Liver (tissue), 9 donors: ENCODE results near the gene MON1B. TPM values are rescaled to one million over a fixed set of nuclear protein-coding genes. Genes with fewer than 3 reads are reported as not detected.

Experiments used
- DNase-seq: peaks from one replicate; pipeline ENCODE4 v3.0.0-alpha.2; 2017; ENCODE audit warnings: low spot score
- H3K27ac ChIP-seq, 2 donors: one replicate each; pipeline ENCODE4 v1.7.0; 2013; ENCODE audit warnings: inconsistent platforms in 2 of 2, low read length in 2 of 2, control low read depth in 1 of 2, low read depth in 1 of 2, mild to moderate bottlenecking in 1 of 2
- H3K27me3 ChIP-seq, 4 donors: one replicate each; pipeline versions ENCODE4 v1.6.1 to v1.7.0; 2013; ENCODE audit warnings: low read length in 3 of 4, inconsistent platforms in 1 of 4, mild to moderate bottlenecking in 1 of 4, moderate library complexity in 1 of 4; ENCODE audit not compliant: control insufficient read depth in 4 of 4, insufficient read depth in 4 of 4
- H3K36me3 ChIP-seq, 4 donors: one replicate each; pipeline versions ENCODE4 v1.6.1 to v1.7.0; 2013; ENCODE audit warnings: low read length in 3 of 4, mild to moderate bottlenecking in 3 of 4, low read depth in 1 of 4, moderate library complexity in 1 of 4; ENCODE audit not compliant: control insufficient read depth in 4 of 4, insufficient read depth in 3 of 4
- H3K4me1 ChIP-seq, 4 donors: one replicate each; pipeline versions ENCODE4 v1.6.1 to v1.7.0; 2013; ENCODE audit warnings: low read length in 3 of 4, mild to moderate bottlenecking in 3 of 4, moderate library complexity in 1 of 4; ENCODE audit not compliant: control insufficient read depth in 4 of 4, insufficient read depth in 4 of 4
- H3K4me3 ChIP-seq, 3 donors: one replicate each; pipeline versions ENCODE4 v1.6.1 to v1.7.0; 2013; ENCODE audit warnings: low read length in 3 of 3, control low read depth in 1 of 3, low read depth in 1 of 3, mild to moderate bottlenecking in 1 of 3
- H3K9ac ChIP-seq, 2 donors: one replicate each; pipeline ENCODE4 v1.7.0; 2013; ENCODE audit warnings: low read length in 2 of 2, mild to moderate bottlenecking in 2 of 2, moderate library complexity in 2 of 2, control low read depth in 1 of 2, low read depth in 1 of 2
- H3K9me3 ChIP-seq, 4 donors: one replicate each; pipeline versions ENCODE4 v1.6.1 to v1.7.0; 2013; ENCODE audit warnings: low read length in 3 of 4; ENCODE audit not compliant: control insufficient read depth in 4 of 4
- EGR1 ChIP-seq, 2 donors: IDR thresholded peaks; 2 replicates each; pipeline ENCODE4 v1.6.1; 2016 to 2018; ENCODE audit warnings: antibody characterized with exemption in 2 of 2, low read depth in 2 of 2
- HNF4A ChIP-seq, 2 donors: conservative IDR thresholded peaks; 2 replicates each; pipeline ENCODE4 v1.6.1; 2016; ENCODE audit warnings: antibody characterized with exemption in 2 of 2, mild to moderate bottlenecking in 2 of 2
- RAD21 ChIP-seq, 2 donors: IDR thresholded peaks; 2 replicates each; pipeline ENCODE4 v1.6.1; 2016; ENCODE audit warnings: antibody characterized with exemption in 2 of 2, mild to moderate bottlenecking in 2 of 2
- REST ChIP-seq: IDR thresholded peaks from 2 replicates; pipeline ENCODE4 v1.6.1; 2016; ENCODE audit warnings: antibody characterized with exemption, mild to moderate bottlenecking
- RXRA ChIP-seq, 2 donors: IDR thresholded peaks; 2 replicates each; pipeline ENCODE4 v1.6.1; 2017 to 2018; ENCODE audit warnings: antibody characterized with exemption in 2 of 2, mild to moderate bottlenecking in 1 of 2
- SP1 ChIP-seq: IDR thresholded peaks from 2 replicates; pipeline ENCODE4 v1.6.1; 2018; ENCODE audit warnings: antibody characterized with exemption, mild to moderate bottlenecking
- TAF1 ChIP-seq: conservative IDR thresholded peaks from 2 replicates; pipeline ENCODE4 v1.6.1; 2016; ENCODE audit warnings: antibody characterized with exemption, mild to moderate bottlenecking
- WGBS: extraction: QIAGEN DNeasy Blood & Tissue Kit; methylation state at CpG from one replicate; pipeline ENCODE4 v1.1.7; 2013; 5-methylcytosine and 5-hydroxymethylcytosine counted together
- polyA plus RNA-seq, 2 donors: library from polyadenylated mRNA; stranded (reverse) in 1 of 2; unstranded in 1 of 2; fragments of 200-250 nt in 1 of 2; fragments of >200 nt in 1 of 2; fragmentation: Nextera tagmentation in 1 of 2; extraction: Ambion mirVana in 1 of 2; gene quantifications; one replicate each; pipeline versions ENCODE4 v1.2.1 to v1.2.3, GENCODE V29; 2013 to 2015
- total RNA-seq, 2 donors: library from RNA; depleted of rRNA; stranded (reverse); fragments of >200 nt; gene quantifications; one replicate each; pipeline ENCODE4 v1.2.3, GENCODE V29; 2014
- TF ChIP-seq, protein P1 (sequence below): IDR thresholded peaks from 2 replicates; pipeline ENCODE4 v1.6.1; 2016; ENCODE audit warnings: antibody characterized with exemption
- TF ChIP-seq, protein P2 (sequence below): IDR thresholded peaks from 2 replicates; pipeline ENCODE4 v1.6.1; 2016; ENCODE audit warnings: antibody characterized with exemption
- donor health status: healthy.
- donor health status: healthy.
- donor health status: healthy.
- donor health status: healthy.
- donor health status: healthy.

Gene MON1B
- total and polyA plus RNA-seq, 4 donors, result 7.1 to 23.5 (median 12.4) TPM

- no peaks in the 10 kb centered on the region for H3K36me3 ChIP-seq
- DNase-seq, result no peak
- no peak overlapping the region for H3K9ac ChIP-seq
- H3K27me3 ChIP-seq, result no peaks in the 10 kb centered on the region
- H3K4me3 ChIP-seq, result no peak overlapping the region
- H3K4me1 ChIP-seq, result no peaks in the 10 kb centered on the region
- peaks cover 0 to 5% (median under 1%) of the 10 kb centered on the region in 4 donors for H3K9me3 ChIP-seq
- TF ChIP-seq SP1, result no peak
- no peak for TF ChIP-seq REST
- TF ChIP-seq, protein P1, sequence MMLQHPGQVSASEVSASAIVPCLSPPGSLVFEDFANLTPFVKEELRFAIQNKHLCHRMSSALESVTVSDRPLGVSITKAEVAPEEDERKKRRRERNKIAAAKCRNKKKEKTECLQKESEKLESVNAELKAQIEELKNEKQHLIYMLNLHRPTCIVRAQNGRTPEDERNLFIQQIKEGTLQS, result no peak
- no peak for TF ChIP-seq HNF4A (conservative IDR thresholded peaks at IDR 0.05)
- TF ChIP-seq RAD21 (IDR thresholded peaks at IDR 0.05), result no peak
- no peak overlapping the region for H3K27ac ChIP-seq
Observed at GRCh38 chr16:77143364-77143763, 47.6 kb upstream of the MON1B start.

- no peak for DNase-seq
- no peaks in the 10 kb centered on the region for H3K4me1 ChIP-seq
- no peak overlapping the region for H3K4me3 ChIP-seq
- no peaks in the 10 kb centered on the region for H3K27me3 ChIP-seq
- WGBS, result 69% methylated on average over 4 of the region's 4 CpGs
- peaks cover 0 to 5% (median under 1%) of the 10 kb centered on the region in 4 donors for H3K9me3 ChIP-seq
- H3K9ac ChIP-seq, result no peak overlapping the region
- no peak overlapping the region for H3K27ac ChIP-seq
- TF ChIP-seq TAF1, result no peak
- TF ChIP-seq, protein P1, result no peak
- H3K36me3 ChIP-seq, result no peaks in the 10 kb centered on the region
Observed at GRCh38 chr16:77148121-77148520, 42.9 kb upstream of the MON1B start.

DNA sequence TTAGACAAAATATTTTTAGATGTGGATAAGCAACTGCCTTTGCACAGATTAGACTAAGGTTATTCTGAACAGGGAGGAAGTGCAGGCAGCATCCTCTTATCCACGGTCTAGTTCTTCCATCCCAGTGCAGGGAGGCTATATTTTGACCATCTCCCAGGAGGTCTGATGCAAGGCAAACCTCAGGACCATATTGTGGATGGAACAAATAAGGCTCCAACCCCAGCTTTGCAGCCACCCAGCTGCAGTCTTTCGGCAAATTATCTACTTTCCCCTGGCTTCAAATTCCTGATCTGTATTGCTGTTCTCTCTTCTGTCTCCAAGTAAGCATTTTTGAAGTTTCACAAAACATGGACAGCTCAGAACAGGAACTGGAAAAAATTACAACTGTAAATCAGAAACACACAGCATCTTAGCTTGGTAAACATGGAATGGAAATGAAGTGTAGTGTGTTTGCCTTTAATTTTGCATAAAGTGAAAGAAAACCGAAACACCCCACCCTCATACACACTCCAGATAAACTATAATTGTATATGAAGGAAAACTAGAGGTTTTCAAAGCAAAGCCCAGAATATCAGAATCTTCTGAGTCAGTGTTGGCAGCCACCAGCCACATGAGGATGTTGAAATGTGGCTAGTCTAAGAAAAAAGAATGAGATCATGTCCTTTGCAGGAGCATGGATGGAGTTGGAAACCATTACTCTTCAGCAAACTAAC is 33.5 kb upstream of the MON1B start:
- no peak for TF ChIP-seq EGR1 (IDR thresholded peaks at IDR 0.05; ENCODE audit: low read depth in 2 of 2)
- TF ChIP-seq, protein P2, sequence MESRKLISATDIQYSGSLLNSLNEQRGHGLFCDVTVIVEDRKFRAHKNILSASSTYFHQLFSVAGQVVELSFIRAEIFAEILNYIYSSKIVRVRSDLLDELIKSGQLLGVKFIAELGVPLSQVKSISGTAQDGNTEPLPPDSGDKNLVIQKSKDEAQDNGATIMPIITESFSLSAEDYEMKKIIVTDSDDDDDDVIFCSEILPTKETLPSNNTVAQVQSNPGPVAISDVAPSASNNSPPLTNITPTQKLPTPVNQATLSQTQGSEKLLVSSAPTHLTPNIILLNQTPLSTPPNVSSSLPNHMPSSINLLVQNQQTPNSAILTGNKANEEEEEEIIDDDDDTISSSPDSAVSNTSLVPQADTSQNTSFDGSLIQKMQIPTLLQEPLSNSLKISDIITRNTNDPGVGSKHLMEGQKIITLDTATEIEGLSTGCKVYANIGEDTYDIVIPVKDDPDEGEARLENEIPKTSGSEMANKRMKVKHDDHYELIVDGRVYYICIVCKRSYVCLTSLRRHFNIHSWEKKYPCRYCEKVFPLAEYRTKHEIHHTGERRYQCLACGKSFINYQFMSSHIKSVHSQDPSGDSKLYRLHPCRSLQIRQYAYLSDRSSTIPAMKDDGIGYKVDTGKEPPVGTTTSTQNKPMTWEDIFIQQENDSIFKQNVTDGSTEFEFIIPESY, result no peak
- TF ChIP-seq RXRA (IDR thresholded peaks at IDR 0.05), result no peak
- no peaks in the 10 kb centered on the region for H3K9me3 ChIP-seq
- no peaks in the 10 kb centered on the region for H3K4me1 ChIP-seq
- DNase-seq, result no peak
- no peak overlapping the region for H3K4me3 ChIP-seq
- peaks cover 0 to 5% (median 0%) of the 10 kb centered on the region in 4 donors for H3K27me3 ChIP-seq
- H3K27ac ChIP-seq, result no peak overlapping the region
- no peaks in the 10 kb centered on the region for H3K36me3 ChIP-seq
- 42% methylated on average over 3 of the region's 3 CpGs for WGBS
- H3K9ac ChIP-seq, result no peak overlapping the region
